K562 (cell line): ENCODE results near the gene C4orf54. TPM values are rescaled to one million over a fixed set of nuclear protein-coding genes. Genes with fewer than 3 reads are reported as not detected.

Experiments
- ARID1B ChIP-seq: fragments of 450-650 bp; IDR thresholded peaks from 2 replicates; pipeline ENCODE4 v1.6.1; 2016; ENCODE audit warnings: antibody characterized with exemption, mild to moderate bottlenecking, inconsistent platforms
- BCLAF1 ChIP-seq, 2 experiments: fragments of 450-650 bp in 1 of 2; IDR thresholded peaks; 2 replicates each; pipeline ENCODE4 v1.6.1; 2011 to 2017; ENCODE audit warnings: low read depth in 2 of 2, antibody characterized with exemption in 1 of 2, borderline replicate concordance in 1 of 2, low read length in 1 of 2, mild to moderate bottlenecking in 1 of 2, mixed read lengths in 1 of 2; ENCODE audit not compliant: control insufficient read depth in 1 of 2
- EP300 ChIP-seq: IDR thresholded peaks from 2 replicates; pipeline ENCODE4 v1.6.1; 2012; ENCODE audit warnings: low read length, improper control_type of control experiment
- HMGN3 ChIP-seq: IDR thresholded peaks from 2 replicates; pipeline ENCODE4 v1.6.1; 2011; ENCODE audit warnings: borderline replicate concordance, low read depth, mild to moderate bottlenecking, mixed read lengths, low read length; ENCODE audit not compliant: insufficient read length; ENCODE audit errors: extremely low read depth
- KLF1 ChIP-seq: fragments of 450-650 bp; IDR thresholded peaks from 2 replicates; pipeline ENCODE4 v1.6.1; 2016; ENCODE audit warnings: missing genetic modification characterization, missing compliant biosample characterization
- MNT ChIP-seq, 2 experiments: fragments of 450-650 bp; conservative IDR thresholded peaks; 2 replicates each; pipeline ENCODE4 v1.6.1; 2017; ENCODE audit warnings: mild to moderate bottlenecking in 2 of 2, moderate library complexity in 2 of 2
- REST ChIP-seq, 2 experiments: fragments of 450-650 bp; formaldehyde crosslinking in 1 of 2; IDR thresholded peaks; 2 replicates each; pipeline versions ENCODE4 v1.4.0 to v1.6.1; 2014 to 2020; ENCODE audit warnings: mild to moderate bottlenecking in 2 of 2, borderline replicate concordance in 1 of 2, low read depth in 1 of 2
- RFX1 ChIP-seq: fragments of 450-650 bp; IDR thresholded peaks from 2 replicates; pipeline ENCODE4 v1.6.1; 2016; ENCODE audit warnings: mild to moderate bottlenecking, moderate library complexity
- TCF3 ChIP-seq: sonication (generic); formaldehyde crosslinking; IDR thresholded peaks from 2 replicates; pipeline ENCODE4 v1.4.0; 2020; ENCODE audit warnings: mild to moderate bottlenecking, missing genetic modification reagents
- TFE3 ChIP-seq: fragments of 450-650 bp; formaldehyde crosslinking; IDR thresholded peaks from 2 replicates; pipeline ENCODE4 v1.4.0; 2020; ENCODE audit warnings: mild to moderate bottlenecking, mixed read lengths
- ZNF263 ChIP-seq: sonication (generic); formaldehyde crosslinking; IDR thresholded peaks from 2 replicates; pipeline ENCODE4 v1.8.0; 2022; ENCODE audit warnings: mild to moderate bottlenecking, missing genetic modification reagents, borderline replicate concordance
- polyA plus RNA-seq, 8 experiments: library from polyadenylated mRNA; depleted of rRNA in 4 of 8; stranded (reverse) in 5 of 8; unstranded in 3 of 8; fragments of >200 nt; fragmentation: Nextera tagmentation in 2 of 8; fragmentation: Illumina TruSeq in 1 of 8; extraction: Ambion mirVana in 2 of 8; extraction: Trizol in 1 of 8; gene quantifications; 2 replicates each; pipeline versions ENCODE4 v1.2.1 to v1.2.3, GENCODE V29; 2011 to 2014; ENCODE audit warnings: inconsistent platforms in 1 of 8, missing spikeins in 1 of 8
- total RNA-seq, 7 experiments: library from RNA; depleted of rRNA in 6 of 7; stranded (reverse); fragments of >200 nt in 6 of 7; fragmentation: Illumina TruSeq in 2 of 7; extraction: Trizol in 2 of 7; gene quantifications; 2 replicates each; pipeline versions ENCODE4 v1.2.1 to v1.2.3, GENCODE V29; 2011 to 2021; ENCODE audit warnings: low replicate concordance in 1 of 7

The C4orf54 gene
- total and polyA plus RNA-seq, 9 of the 15 experiments (the other 6 are each of a cell fraction or from before 2014, with no cell fraction given), result not detected

GRCh38 chr4:99670409-99671073 is 12.9 kb upstream of the C4orf54 start (continued):
- no peak for TF ChIP-seq BCLAF1 (IDR thresholded peaks at IDR 0.05; ENCODE audit: borderline replicate concordance in 1 of 2, control insufficient read depth in 1 of 2, low read depth in 2 of 2, low read length in 1 of 2)
- TF ChIP-seq TCF3, result peak; percentile 80
- 0 out of 4 replicates have a peak, but pooled peaks of 1 of the 2 experiments have one; percentile 37 for TF ChIP-seq MNT (conservative IDR thresholded peaks at IDR 0.05)
- no peak for TF ChIP-seq ZNF263 (CRISPR knock-in tag)
- TF ChIP-seq HMGN3, result no peak
- TF ChIP-seq TFE3 (CRISPR knock-in tag), result no peak
- TF ChIP-seq EP300, result peak; percentile 41; the same call in 1 of the 2 replicates
- peak; percentile 91 for TF ChIP-seq ARID1B
- peak; percentile 10; the same call in 1 of the 2 replicates for TF ChIP-seq REST (IDR thresholded peaks at IDR 0.05; ENCODE audit: borderline replicate concordance)
- no peak for TF ChIP-seq REST (CRISPR knock-in tag; IDR thresholded peaks at IDR 0.05; ENCODE audit: low read depth)
- TF ChIP-seq RFX1, result peak; percentile 85
- no peak for TF ChIP-seq KLF1 (tag)
